AG09319 (cell line): ENCODE data around the gene MAML3.

Experiments used
- DNase-seq: peaks from one replicate; pipeline ENCODE4 v3.0.0-alpha.2; 2010; ENCODE audit warnings: low read depth; ENCODE audit errors: extremely low read depth
- CTCF ChIP-seq: IDR thresholded peaks from 2 replicates; pipeline ENCODE4 v1.5.1; 2011; ENCODE audit warnings: low read depth, mild to moderate bottlenecking, inconsistent platforms, low read length, moderate library complexity

The MAML3 gene

GRCh38 chr4:139849219-139849618 lies 304.8 kb downstream of the MAML3 start:
- TF ChIP-seq CTCF: no peak
- no peak for DNase-seq

DNA sequence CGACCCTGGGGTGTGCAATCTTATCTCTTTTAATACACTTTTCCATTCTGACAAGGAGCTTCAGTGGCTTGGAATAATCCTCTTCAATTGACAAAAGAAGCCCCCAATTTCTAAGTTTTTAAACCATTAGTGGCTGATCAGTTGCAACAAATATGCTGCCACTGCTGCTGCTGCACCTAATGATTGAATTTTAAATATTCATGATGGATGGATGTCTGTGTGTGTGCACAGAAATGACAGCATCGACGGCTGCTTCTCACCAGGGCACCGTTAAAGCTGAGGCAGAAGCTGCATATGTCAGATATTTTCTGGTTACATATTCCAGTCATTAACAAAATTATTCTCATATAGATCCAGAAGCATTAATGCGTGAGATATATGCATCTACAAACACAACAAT lies 306.0 kb downstream of the MAML3 start:
- no peak for TF ChIP-seq CTCF
- no peak for DNase-seq

DNA sequence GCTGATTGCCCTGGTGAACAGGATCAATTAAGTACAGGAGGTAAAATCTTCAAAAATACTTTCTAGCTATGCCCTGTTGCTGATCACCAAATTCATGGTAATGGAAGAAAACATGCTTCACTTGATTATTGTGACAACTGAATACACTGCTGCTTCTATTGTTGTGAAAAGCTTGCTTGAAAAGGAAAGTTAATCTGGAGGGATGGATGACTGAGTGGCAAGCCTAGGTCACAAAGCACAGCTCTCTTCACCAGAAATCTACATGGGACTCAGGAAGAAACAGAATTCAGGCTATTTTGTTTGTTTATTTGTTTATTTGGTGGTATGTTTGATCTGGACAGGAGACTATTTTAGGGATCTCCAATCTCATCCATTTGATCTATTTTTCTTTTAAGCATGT lies 306.4 kb downstream of the MAML3 start:
- DNase-seq: no peak

GRCh38 chr4:139846766-139847165 lies 307.2 kb downstream of the MAML3 start:
- TF ChIP-seq CTCF: no peak
- no peak for DNase-seq

More for the DNA sequence above, 306.4 kb downstream of the MAML3 start:
- TF ChIP-seq CTCF: no peak

- DNase-seq: no peak
- no peak for TF ChIP-seq CTCF
Observed at GRCh38 chr4:139845453-139846093, 308.4 kb downstream of the MAML3 start.

DNA sequence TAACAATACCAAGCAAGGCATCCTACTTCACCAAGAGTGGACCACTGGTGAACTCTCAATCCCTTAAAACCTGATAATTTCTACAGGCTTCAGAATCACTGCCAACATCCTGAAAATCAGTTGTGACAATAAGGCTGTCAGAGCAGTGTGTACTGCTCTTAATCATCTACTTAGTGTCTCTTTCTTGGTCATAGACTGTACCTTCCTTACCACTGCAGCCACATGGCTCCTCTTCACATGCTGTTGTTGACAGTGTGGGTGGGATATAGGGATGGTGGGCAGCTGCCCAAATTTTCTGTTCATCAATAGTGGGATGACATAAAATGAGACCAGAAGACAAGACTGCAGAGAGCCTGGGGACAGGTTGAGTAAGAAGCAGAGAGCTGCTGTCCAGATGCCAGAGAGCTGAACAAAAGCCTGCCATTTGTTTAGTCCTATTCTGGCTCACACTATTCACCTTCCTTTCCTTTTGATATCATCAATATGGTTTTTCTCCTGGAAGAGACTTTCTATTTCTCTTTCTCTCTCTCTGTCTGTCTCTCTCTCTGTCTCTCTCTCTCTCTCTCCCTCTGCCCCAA lies 309.4 kb downstream of the MAML3 start:
- no peak for DNase-seq
- TF ChIP-seq CTCF: no peak

- no peak for DNase-seq
- no peak for TF ChIP-seq CTCF
Observed at GRCh38 chr4:139844057-139844456, 309.9 kb downstream of the MAML3 start.
